HCT116 (cell line): ENCODE results near the gene NFIX. TPM values are rescaled to one million over a fixed set of nuclear protein-coding genes. Genes with fewer than 3 reads are reported as not detected.

Experiments used
- ATAC-seq: fragments of 200-7000 bp; cut with Tn5 transposase; 2 replicates; pipeline ENCODE4 v1.9.1; 2020; ENCODE audit warnings: mild to moderate bottlenecking, moderate library complexity
- BruUV-seq: library from RNA; stranded (reverse); fragments of 400-500 nt; replicated peaks from 2 replicates; lab custom pipeline; 2021; lab: Mats Ljungman, UMichigan
- CTCF ChIA-PET: fragments of 300-600 bp; sonication (Branson Sonifier 250); formaldehyde crosslinking; loops from one replicate; lab custom pipeline; 2021; ENCODE audit warnings: antibody characterized with exemption; lab: Charles Lee
- POLR2A ChIA-PET: fragments of 300-600, 350-600 bp; sonication (Branson Sonifier 250); formaldehyde crosslinking; loops from one replicate; lab custom pipeline; 2021; ENCODE audit warnings: antibody characterized with exemption; lab: Charles Lee
- RAD21 ChIA-PET, 2 experiments: fragments of 300-600 bp; sonication (Branson Sonifier 250); formaldehyde crosslinking; loops; one replicate each; lab custom pipeline; 2023; ENCODE audit warnings: low total read pairs in 2 of 2; ENCODE audit not compliant: uncharacterized antibody in 2 of 2, unreplicated experiment in 2 of 2, low non-redundant PET in 1 of 2; lab: Charles Lee
- DNase-seq: peaks from one replicate; pipeline ENCODE4 v3.0.0-alpha.2; 2010; ENCODE audit warnings: low read depth, low spot score
- H2AFZ ChIP-seq: fragments of 200-600 bp; shearing (Covaris generic), sonication (generic); 2 replicates; pipeline ENCODE4 v1.6.1; 2017; ENCODE audit warnings: low read depth, mixed run types, mixed read lengths, antibody characterized with exemption, low read length; ENCODE audit not compliant: poor library complexity, severe bottlenecking
- H3K27ac ChIP-seq: 2 replicates; pipeline ENCODE4 v1.5.1; 2012; ENCODE audit warnings: low read depth, low read length
- H3K27me3 ChIP-seq: fragments of 200-600 bp; sonication (generic); 2 replicates; pipeline ENCODE4 v1.6.1; 2016; ENCODE audit warnings: mixed run types, low read length, mixed read lengths; ENCODE audit not compliant: insufficient read depth
- H3K36me3 ChIP-seq, 2 experiments: fragments of 200-500 bp in 1 of 2; fragments of 200-600 bp in 1 of 2; sonication (Bioruptor generic) in 1 of 2; sonication (generic) in 1 of 2; 2 replicates each; pipeline versions ENCODE4 v1.5.1 to v1.6.1; 2014 to 2016; ENCODE audit warnings: low read length in 2 of 2, inconsistent platforms in 1 of 2, mixed read lengths in 1 of 2, mixed run types in 1 of 2; ENCODE audit not compliant: insufficient read depth in 2 of 2, control insufficient read depth in 1 of 2
- H3K4me1 ChIP-seq, 2 experiments: fragments of 200-600 bp in 1 of 2; sonication (generic) in 1 of 2; 2 replicates each; pipeline versions ENCODE4 v1.5.1 to v1.6.1; 2012 to 2017; ENCODE audit warnings: low read length in 2 of 2, inconsistent platforms in 1 of 2, mild to moderate bottlenecking in 1 of 2, mixed read lengths in 1 of 2, mixed run types in 1 of 2, moderate library complexity in 1 of 2; ENCODE audit not compliant: insufficient read depth in 2 of 2, control insufficient read depth in 1 of 2
- H3K4me2 ChIP-seq: fragments of 200-600 bp; sonication (generic); 2 replicates; pipeline ENCODE4 v1.6.1; 2017; ENCODE audit warnings: mixed run types, low read length, mixed read lengths
- H3K4me3 ChIP-seq, 2 experiments: fragments of 200-600 bp in 1 of 2; sonication (generic) in 1 of 2; replicated peaks in 1 of 2; 2 replicates each; pipeline ENCODE4 v1.5.1; 2011 to 2016; ENCODE audit warnings: low read length in 2 of 2, control low read depth in 1 of 2, low read depth in 1 of 2, mild to moderate bottlenecking in 1 of 2, mixed read lengths in 1 of 2, mixed run types in 1 of 2
- H3K79me2 ChIP-seq: fragments of 200-600 bp; sonication (generic); 2 replicates; pipeline ENCODE4 v1.6.1; 2017; ENCODE audit warnings: mild to moderate bottlenecking, mixed run types, low read length, moderate library complexity, mixed read lengths; ENCODE audit not compliant: insufficient read depth
- H3K9ac ChIP-seq: fragments of 200-600 bp; sonication (generic); 2 replicates; pipeline ENCODE4 v1.6.1; 2016; ENCODE audit warnings: low read length, mixed read lengths
- H3K9me2 ChIP-seq: fragments of 200-600 bp; sonication (generic), shearing (Covaris generic); 2 replicates; pipeline ENCODE4 v1.6.1; 2017; ENCODE audit warnings: mixed run types, mild to moderate bottlenecking, moderate library complexity; ENCODE audit not compliant: insufficient read depth
- H3K9me3 ChIP-seq, 2 experiments: fragments of 200-500 bp in 1 of 2; fragments of 200-600 bp in 1 of 2; sonication (Bioruptor generic) in 1 of 2; sonication (generic) in 1 of 2; 2 replicates each; pipeline ENCODE4 v1.6.1; 2014 to 2017; ENCODE audit warnings: low read length in 2 of 2, mixed read lengths in 2 of 2, inconsistent platforms in 1 of 2, low read depth in 1 of 2, mild to moderate bottlenecking in 1 of 2, mixed run types in 1 of 2, moderate library complexity in 1 of 2; ENCODE audit not compliant: control insufficient read depth in 1 of 2, insufficient read depth in 1 of 2
- H4K20me1 ChIP-seq: fragments of 200-600 bp; sonication (generic), shearing (Covaris generic); 2 replicates; pipeline ENCODE4 v1.6.1; 2017; ENCODE audit warnings: mixed run types, mild to moderate bottlenecking, moderate library complexity; ENCODE audit not compliant: insufficient read depth
- CBX3 ChIP-seq: IDR thresholded peaks from 2 replicates; pipeline ENCODE4 v1.6.1; 2012; ENCODE audit warnings: low read depth
- CEBPB ChIP-seq: IDR thresholded peaks from 2 replicates; pipeline ENCODE4 v1.6.1; 2012; ENCODE audit warnings: low read depth
- EGR1 ChIP-seq: IDR thresholded peaks from 2 replicates; pipeline ENCODE4 v1.6.1; 2012; ENCODE audit warnings: low read depth
- FOSL1 ChIP-seq: IDR thresholded peaks from 2 replicates; pipeline ENCODE4 v1.6.1; 2012; ENCODE audit warnings: low read depth
- JUND ChIP-seq: IDR thresholded peaks from 2 replicates; pipeline ENCODE4 v1.6.1; 2012
- RAD21 ChIP-seq: IDR thresholded peaks from 2 replicates; pipeline ENCODE4 v1.6.1; 2012; ENCODE audit warnings: low read depth, mild to moderate bottlenecking
- REST ChIP-seq: IDR thresholded peaks from 2 replicates; pipeline ENCODE4 v1.6.1; 2012; ENCODE audit warnings: low read depth
- SIN3A ChIP-seq: IDR thresholded peaks from 2 replicates; pipeline ENCODE4 v1.6.1; 2012; ENCODE audit warnings: low read depth
- ZFX ChIP-seq: fragments of 450-650 bp; IDR thresholded peaks from 2 replicates; pipeline ENCODE4 v1.6.1; 2017
- intact Hi-C: fragments of 100-400 bp; cut with micrococcal nuclease; formaldehyde crosslinking; loops from 2 replicates; pipeline ENCODE4 v1.10.0; 2022
- total RNA-seq: library from RNA; stranded (reverse); gene quantifications from one replicate; pipeline ENCODE4 v1.2.1, GENCODE V29; 2021; ENCODE audit not compliant: unreplicated experiment
- TF ChIP-seq, protein P1 (sequence below), 3 experiments: fragments of 200-600 bp in 1 of 3; sonication (generic) in 1 of 3; IDR thresholded peaks in 2 of 3; conservative IDR thresholded peaks in 1 of 3; 2 replicates each; pipeline ENCODE4 v1.5.1; 2012 to 2017; ENCODE audit warnings: low read depth in 2 of 3, low read length in 2 of 3, antibody characterized with exemption in 1 of 3, borderline replicate concordance in 1 of 3, control low read depth in 1 of 3, mild to moderate bottlenecking in 1 of 3, mixed read lengths in 1 of 3, mixed run types in 1 of 3, moderate library complexity in 1 of 3; ENCODE audit not compliant: insufficient read depth in 1 of 3

NFIX gene
- total RNA-seq, 1 experiment from 2014 or later: 34.8 TPM

GRCh38 chr19:13026462-13027370 is 31.4 kb downstream of the NFIX start:
- Histone ChIP-seq H3K9me3 (no peaks in the 10 kb centered on the region), H3K9me2 (no peaks in the 10 kb centered on the region), H3K36me3 (peaks cover 0 to 5% of the 10 kb centered on the region in 2 experiments; a peak in 1 of 4 replicates), H3K9ac (no peak overlapping the region), H4K20me1 (no peaks in the 10 kb centered on the region), H3K4me2 (no peak overlapping the region), H3K27me3 (no peaks in the 10 kb centered on the region), H3K27ac (no peak overlapping the region), H3K4me1 (peaks cover 10 to 12% of the 10 kb centered on the region in 2 experiments), H3K4me3 (no peak overlapping the region), H2AFZ (no peak overlapping the region), H3K79me2 (no peaks in the 10 kb centered on the region)
- RAD21 ChIA-PET: no interaction called here
- POLR2A ChIA-PET: no interaction called here
- BruUV-seq: TSS peak; percentile 40
- TF ChIP-seq, protein P1, sequence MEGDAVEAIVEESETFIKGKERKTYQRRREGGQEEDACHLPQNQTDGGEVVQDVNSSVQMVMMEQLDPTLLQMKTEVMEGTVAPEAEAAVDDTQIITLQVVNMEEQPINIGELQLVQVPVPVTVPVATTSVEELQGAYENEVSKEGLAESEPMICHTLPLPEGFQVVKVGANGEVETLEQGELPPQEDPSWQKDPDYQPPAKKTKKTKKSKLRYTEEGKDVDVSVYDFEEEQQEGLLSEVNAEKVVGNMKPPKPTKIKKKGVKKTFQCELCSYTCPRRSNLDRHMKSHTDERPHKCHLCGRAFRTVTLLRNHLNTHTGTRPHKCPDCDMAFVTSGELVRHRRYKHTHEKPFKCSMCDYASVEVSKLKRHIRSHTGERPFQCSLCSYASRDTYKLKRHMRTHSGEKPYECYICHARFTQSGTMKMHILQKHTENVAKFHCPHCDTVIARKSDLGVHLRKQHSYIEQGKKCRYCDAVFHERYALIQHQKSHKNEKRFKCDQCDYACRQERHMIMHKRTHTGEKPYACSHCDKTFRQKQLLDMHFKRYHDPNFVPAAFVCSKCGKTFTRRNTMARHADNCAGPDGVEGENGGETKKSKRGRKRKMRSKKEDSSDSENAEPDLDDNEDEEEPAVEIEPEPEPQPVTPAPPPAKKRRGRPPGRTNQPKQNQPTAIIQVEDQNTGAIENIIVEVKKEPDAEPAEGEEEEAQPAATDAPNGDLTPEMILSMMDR (IDR thresholded peaks at IDR 0.05 in 2 of 3, conservative IDR thresholded peaks at IDR 0.05 in 1 of 3; ENCODE audit: borderline replicate concordance in 1 of 3, insufficient read depth in 1 of 3, low read depth in 2 of 3, low read length in 2 of 3): no peak
- TF ChIP-seq JUND (no peak), REST (no peak), CBX3 (no peak), EGR1 (no peak), ZFX (no peak), FOSL1 (no peak), SIN3A (no peak), RAD21 (no peak), CEBPB (no peak)
- CTCF ChIA-PET: interaction anchor here (1.0 kb wide), 2 partner anchors 49 to 61 kb away, joined by 3 to 4 read pairs; no protein-coding TSS in a partner anchor
- DNase-seq: no peak
- intact Hi-C loops: no loop called here
- ATAC-seq: no peak
